ENCODE results near the gene ICAM3. TPM values are rescaled to one million over a fixed set of nuclear protein-coding genes. Genes with fewer than 3 reads are reported as not detected.
"Not testable (repeated sequence)": the region's sequence is repeated elsewhere in the genome, so short reads cannot be mapped to it uniquely, and the experiment has no call there.

The ICAM3 gene
- total RNA-seq, 1 experiment from 2014 or later = 8.3 TPM

- H2AFZ ChIP-seq (ENCODE audit: low read depth, low read length, poor library complexity, severe bottlenecking); H3K79me2 ChIP-seq (ENCODE audit: insufficient read depth, low read length); H3K4me3 ChIP-seq (replicated peaks in 1 of 2; ENCODE audit: low read depth in 1 of 2, low read length in 2 of 2); intact Hi-C loops (cut with micrococcal nuclease); H3K4me2 ChIP-seq (ENCODE audit: low read length); H3K9me3 ChIP-seq (ENCODE audit: control insufficient read depth in 1 of 2, insufficient read depth in 1 of 2, low read depth in 1 of 2, low read length in 2 of 2); H3K9me2 ChIP-seq (ENCODE audit: insufficient read depth); RAD21 ChIA-PET (ENCODE audit: low non-redundant PET in 1 of 2, low total read pairs in 2 of 2, uncharacterized antibody in 2 of 2, unreplicated experiment in 2 of 2); ATAC-seq; POLR2A ChIA-PET; DNase-seq (ENCODE audit: low read depth, low spot score); H3K27ac ChIP-seq (ENCODE audit: low read depth, low read length); H3K4me1 ChIP-seq (ENCODE audit: control insufficient read depth in 1 of 2, insufficient read depth in 2 of 2, low read length in 2 of 2); H3K27me3 ChIP-seq (ENCODE audit: insufficient read depth, low read length); H3K9ac ChIP-seq (ENCODE audit: low read length); CTCF ChIA-PET; H4K20me1 ChIP-seq (ENCODE audit: insufficient read depth); BruUV-seq (replicated peaks): not testable (repeated sequence)
- H3K36me3 ChIP-seq (ENCODE audit: control insufficient read depth in 1 of 2, insufficient read depth in 2 of 2, low read length in 2 of 2) = peaks cover 13 to 18% of the 10 kb centered on the region in 2 experiments; a peak in 3 of 4 replicates
These were observed 27.6 kb upstream of the ICAM3 start for GRCh38 chr19:10366950-10367512.

DNA sequence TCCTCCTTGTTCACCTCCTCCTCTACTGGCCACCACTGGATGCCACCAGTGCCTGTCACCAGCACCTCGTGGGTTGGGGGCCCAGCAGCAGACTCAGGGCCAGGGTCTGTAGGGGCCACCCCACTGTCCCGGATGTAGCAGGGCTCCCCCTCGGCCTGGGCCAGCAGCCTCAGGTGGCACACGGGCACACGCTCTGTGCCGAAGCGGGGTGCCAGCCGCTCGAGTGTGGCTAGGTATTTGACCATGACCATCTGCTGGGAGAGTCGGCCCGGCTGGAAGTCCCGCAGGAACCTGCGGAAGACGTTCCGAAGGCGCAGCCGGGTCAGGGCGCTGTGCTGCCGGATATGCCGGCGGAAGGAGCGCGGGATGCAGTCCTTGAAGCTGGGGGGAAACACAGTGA, 26.1 kb upstream of the ICAM3 start:
- TSS peak; percentile 44 for BruUV-seq (replicated peaks)
- ATAC-seq (no peak), DNase-seq (ENCODE audit: low read depth, low spot score) (no peak)
- H3K27me3 ChIP-seq (ENCODE audit: insufficient read depth, low read length) = no peaks in the 10 kb centered on the region
- H3K4me3 ChIP-seq (replicated peaks in 1 of 2; ENCODE audit: low read depth in 1 of 2, low read length in 2 of 2) = no peak overlapping the region
- no peak overlapping the region for H3K4me2 ChIP-seq (ENCODE audit: low read length)
- peaks cover 17 to 23% of the 10 kb centered on the region in 2 experiments; a peak in 3 of 4 replicates for H3K36me3 ChIP-seq (ENCODE audit: control insufficient read depth in 1 of 2, insufficient read depth in 2 of 2, low read length in 2 of 2)
- POLR2A ChIA-PET = no interaction called here
- intact Hi-C loops (cut with micrococcal nuclease) = no loop called here
- RAD21 ChIA-PET (ENCODE audit: low non-redundant PET in 1 of 2, low total read pairs in 2 of 2, uncharacterized antibody in 2 of 2, unreplicated experiment in 2 of 2) = no interaction called here
- peaks cover 0 to 3% of the 10 kb centered on the region in 2 experiments; a peak in 1 of 4 replicates for H3K9me3 ChIP-seq (ENCODE audit: control insufficient read depth in 1 of 2, insufficient read depth in 1 of 2, low read depth in 1 of 2, low read length in 2 of 2)
- TF ChIP-seq EGR1 (IDR thresholded peaks at IDR 0.05; ENCODE audit: low read depth) = no peak
- no peak for TF ChIP-seq TCF7L2 (IDR thresholded peaks at IDR 0.05; ENCODE audit: borderline replicate concordance, extremely low read depth, insufficient read depth, insufficient read length)
- no peak for TF ChIP-seq CEBPB (IDR thresholded peaks at IDR 0.05; ENCODE audit: low read depth)
- no peak for TF ChIP-seq ZNF274 (IDR thresholded peaks at IDR 0.05; ENCODE audit: low read depth, low read length)
- TF ChIP-seq, protein P1, sequence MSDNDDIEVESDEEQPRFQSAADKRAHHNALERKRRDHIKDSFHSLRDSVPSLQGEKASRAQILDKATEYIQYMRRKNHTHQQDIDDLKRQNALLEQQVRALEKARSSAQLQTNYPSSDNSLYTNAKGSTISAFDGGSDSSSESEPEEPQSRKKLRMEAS (IDR thresholded peaks at IDR 0.05) = no peak
- no peak for TF ChIP-seq ELF1 (IDR thresholded peaks at IDR 0.05; ENCODE audit: borderline replicate concordance, low read depth)
- TF ChIP-seq SIN3A (IDR thresholded peaks at IDR 0.05; ENCODE audit: low read depth) = no peak
- TF ChIP-seq YY1 (IDR thresholded peaks at IDR 0.05; ENCODE audit: extremely low read depth, insufficient replicate concordance, low read depth, low read length) = no peak
- no peak for TF ChIP-seq EZH2 (IDR thresholded peaks at IDR 0.05)
- no peak for TF ChIP-seq POLR2AphosphoS5 (IDR thresholded peaks at IDR 0.05; ENCODE audit: low read depth, low read length)
- H3K9ac ChIP-seq (ENCODE audit: low read length) = no peak overlapping the region
- no peaks in the 10 kb centered on the region for H3K9me2 ChIP-seq (ENCODE audit: insufficient read depth)
- CTCF ChIA-PET = no interaction called here
- H3K79me2 ChIP-seq (ENCODE audit: insufficient read depth, low read length) = no peaks in the 10 kb centered on the region
- no peaks in the 10 kb centered on the region for H4K20me1 ChIP-seq (ENCODE audit: insufficient read depth)
- H3K4me1 ChIP-seq (ENCODE audit: control insufficient read depth in 1 of 2, insufficient read depth in 2 of 2, low read length in 2 of 2) = no peaks in the 10 kb centered on the region
- H3K27ac ChIP-seq (ENCODE audit: low read depth, low read length) = no peak overlapping the region
- no peak overlapping the region for H2AFZ ChIP-seq (ENCODE audit: low read depth, low read length, poor library complexity, severe bottlenecking)
